GM21723 (cell line): ENCODE data around the gene ADARB1.

Experiments used
- ATAC-seq: cut with Tn5 transposase; IDR thresholded peaks from one replicate; pipeline ENCODE4 v1.9.1; 2021; ENCODE audit warnings: mild to moderate bottlenecking, moderate library complexity; ENCODE audit not compliant: unreplicated experiment

ADARB1 gene

GRCh38 chr21:45146801-45147200, 72.4 kb downstream of the ADARB1 start:
- ATAC-seq = no peak

GRCh38 chr21:45147473-45148315, 73.3 kb downstream of the ADARB1 start:
- no peak for ATAC-seq

- no peak for ATAC-seq
These were observed 74.1 kb downstream of the ADARB1 start for GRCh38 chr21:45148316-45148990.

- ATAC-seq = no peak
These were observed 74.6 kb downstream of the ADARB1 start for GRCh38 chr21:45149021-45149420.

GRCh38 chr21:45150638-45151131, 76.3 kb downstream of the ADARB1 start:
- no peak for ATAC-seq

- ATAC-seq = no peak
These were observed 77.2 kb downstream of the ADARB1 start for GRCh38 chr21:45151445-45152160.

GRCh38 chr21:45152265-45152746, 77.9 kb downstream of the ADARB1 start:
- ATAC-seq = no peak

- ATAC-seq = no peak
These were observed 79.3 kb downstream of the ADARB1 start for GRCh38 chr21:45153358-45154318.

GRCh38 chr21:45154511-45155508, 80.4 kb downstream of the ADARB1 start:
- no peak for ATAC-seq

GRCh38 chr21:45155910-45156309, 81.5 kb downstream of the ADARB1 start:
- ATAC-seq = no peak

GRCh38 chr21:45156459-45156858, 82.1 kb downstream of the ADARB1 start:
- ATAC-seq = no peak

GRCh38 chr21:45157932-45158331, 83.6 kb downstream of the ADARB1 start:
- ATAC-seq = no peak

- no peak for ATAC-seq
These were observed 84.4 kb downstream of the ADARB1 start for GRCh38 chr21:45158491-45159423.

GRCh38 chr21:45160198-45160597, 85.8 kb downstream of the ADARB1 start:
- ATAC-seq = no peak

GRCh38 chr21:45161038-45161945, 86.9 kb downstream of the ADARB1 start:
- ATAC-seq = no peak

- no peak for ATAC-seq
These were observed 87.7 kb downstream of the ADARB1 start for GRCh38 chr21:45162115-45162514.

GRCh38 chr21:45162809-45163208, 88.4 kb downstream of the ADARB1 start:
- ATAC-seq = no peak
